Measurements from ENCODE around the gene ANGPTL7.
A peak's percentile ranks its signal among the peaks of the same experiment; 100 is the strongest.

ANGPTL7 gene

GRCh38 chr1:11156441-11156840 is 32.7 kb upstream of the ANGPTL7 start:
- Histone ChIP-seq H2BK12ac (ENCODE audit: low read length in 2 of 2) (no peak overlapping the region), H3K4me3 (ENCODE audit: insufficient read depth in 1 of 2, low read depth in 1 of 2, low read length in 2 of 2) (no peak overlapping the region), H3K4me1 (ENCODE audit: control insufficient read depth, insufficient read depth, low read depth, low read length) (peaks cover 8% of the 10 kb centered on the region), H2AK5ac (ENCODE audit: low read length, severe bottlenecking) (no peak overlapping the region), H3K18ac (ENCODE audit: low read depth in 1 of 2, low read length in 2 of 2) (no peak overlapping the region), H3K9me3 (ENCODE audit: control insufficient read depth, low read length) (no peaks in the 10 kb centered on the region), H3K23ac (ENCODE audit: low read length in 2 of 2) (no peak overlapping the region), H2BK15ac (ENCODE audit: low read depth, poor library complexity, severe bottlenecking) (no peak overlapping the region), H2BK5ac (ENCODE audit: low read depth, low read length, poor library complexity, severe bottlenecking) (no peak overlapping the region), H4K91ac (ENCODE audit: low read length) (no peak overlapping the region), H3K9ac (ENCODE audit: low read length) (no peak overlapping the region), H3K27me3 (ENCODE audit: control insufficient read depth in 1 of 2, insufficient read depth in 1 of 2, low read length in 2 of 2) (no peaks in the 10 kb centered on the region), H3K36me3 (ENCODE audit: control insufficient read depth in 1 of 2, insufficient read depth in 2 of 2, low read depth in 1 of 2, low read length in 2 of 2) (peaks cover 16 to 37% of the 10 kb centered on the region in 2 experiments), H4K8ac (ENCODE audit: low read length) (no peak overlapping the region), H2AFZ (ENCODE audit: low read depth, low read length) (no peak overlapping the region), H3K79me1 (replicated peaks; ENCODE audit: low read length, poor library complexity, severe bottlenecking) (peaks cover 11% of the 10 kb centered on the region), H3K27ac (ENCODE audit: low read length, poor library complexity, severe bottlenecking) (no peak overlapping the region), H3K14ac (ENCODE audit: low read length in 2 of 2) (no peak overlapping the region), H3K4ac (ENCODE audit: low read depth in 1 of 2, low read length in 2 of 2) (no peak overlapping the region), H2BK120ac (ENCODE audit: low read depth, low read length) (no peak overlapping the region), H3K4me2 (ENCODE audit: low read length, poor library complexity, severe bottlenecking) (no peak overlapping the region)
- no peak for DNase-seq
- WGBS = 94% methylated on average over 3 of the region's 3 CpGs

GRCh38 chr1:11156963-11157362 is 32.2 kb upstream of the ANGPTL7 start:
- H4K91ac ChIP-seq (ENCODE audit: low read length) = no peak overlapping the region
- H4K8ac ChIP-seq (ENCODE audit: low read length) = no peak overlapping the region
- H3K4ac ChIP-seq (ENCODE audit: low read depth in 1 of 2, low read length in 2 of 2) = no peak overlapping the region
- no peak overlapping the region for H2BK15ac ChIP-seq (ENCODE audit: low read depth, poor library complexity, severe bottlenecking)
- WGBS = 100% methylated on average over 7 of the region's 7 CpGs
- H2AFZ ChIP-seq (ENCODE audit: low read depth, low read length) = no peak overlapping the region
- H3K27me3 ChIP-seq (ENCODE audit: control insufficient read depth in 1 of 2, insufficient read depth in 1 of 2, low read length in 2 of 2) = no peaks in the 10 kb centered on the region
- no peak for DNase-seq
- no peak overlapping the region for H2BK5ac ChIP-seq (ENCODE audit: low read depth, low read length, poor library complexity, severe bottlenecking)
- H3K79me1 ChIP-seq (replicated peaks; ENCODE audit: low read length, poor library complexity, severe bottlenecking) = peaks cover 11% of the 10 kb centered on the region
- H3K9ac ChIP-seq (ENCODE audit: low read length) = no peak overlapping the region
- no peak overlapping the region for H3K14ac ChIP-seq (ENCODE audit: low read length in 2 of 2)
- no peak overlapping the region for H3K27ac ChIP-seq (ENCODE audit: low read length, poor library complexity, severe bottlenecking)
- no peak overlapping the region for H2BK12ac ChIP-seq (ENCODE audit: low read length in 2 of 2)
- no peak overlapping the region for H2AK5ac ChIP-seq (ENCODE audit: low read length, severe bottlenecking)
- no peaks in the 10 kb centered on the region for H3K9me3 ChIP-seq (ENCODE audit: control insufficient read depth, low read length)
- H3K23ac ChIP-seq (ENCODE audit: low read length in 2 of 2) = no peak overlapping the region
- peaks cover 16 to 40% of the 10 kb centered on the region in 2 experiments for H3K36me3 ChIP-seq (ENCODE audit: control insufficient read depth in 1 of 2, insufficient read depth in 2 of 2, low read depth in 1 of 2, low read length in 2 of 2)
- no peak overlapping the region for H3K18ac ChIP-seq (ENCODE audit: low read depth in 1 of 2, low read length in 2 of 2)
- peaks cover 7% of the 10 kb centered on the region for H3K4me1 ChIP-seq (ENCODE audit: control insufficient read depth, insufficient read depth, low read depth, low read length)
- H3K4me3 ChIP-seq (ENCODE audit: insufficient read depth in 1 of 2, low read depth in 1 of 2, low read length in 2 of 2) = no peak overlapping the region
- no peak overlapping the region for H3K4me2 ChIP-seq (ENCODE audit: low read length, poor library complexity, severe bottlenecking)
- H2BK120ac ChIP-seq (ENCODE audit: low read depth, low read length) = no peak overlapping the region

- no peak for DNase-seq
- H2BK15ac ChIP-seq (ENCODE audit: low read depth, poor library complexity, severe bottlenecking) = no peak overlapping the region
- H3K14ac ChIP-seq (ENCODE audit: low read length in 2 of 2) = no peak overlapping the region
- H3K9ac ChIP-seq (ENCODE audit: low read length) = peak overlapping the region; percentile 86
- H3K23ac ChIP-seq (ENCODE audit: low read length in 2 of 2) = no peak overlapping the region
- no peak overlapping the region for H4K91ac ChIP-seq (ENCODE audit: low read length)
- WGBS = 93% methylated on average over 8 of the region's 8 CpGs
- no peak overlapping the region for H4K8ac ChIP-seq (ENCODE audit: low read length)
- H3K4me2 ChIP-seq (ENCODE audit: low read length, poor library complexity, severe bottlenecking) = no peak overlapping the region
- H2BK12ac ChIP-seq (ENCODE audit: low read length in 2 of 2) = no peak overlapping the region
- H2BK5ac ChIP-seq (ENCODE audit: low read depth, low read length, poor library complexity, severe bottlenecking) = no peak overlapping the region
- H3K36me3 ChIP-seq (ENCODE audit: control insufficient read depth in 1 of 2, insufficient read depth in 2 of 2, low read depth in 1 of 2, low read length in 2 of 2) = peaks cover 16 to 39% of the 10 kb centered on the region in 2 experiments
- no peak overlapping the region for H2BK120ac ChIP-seq (ENCODE audit: low read depth, low read length)
- H3K4me3 ChIP-seq (ENCODE audit: insufficient read depth in 1 of 2, low read depth in 1 of 2, low read length in 2 of 2) = no peak overlapping the region
- H3K27me3 ChIP-seq (ENCODE audit: control insufficient read depth in 1 of 2, insufficient read depth in 1 of 2, low read length in 2 of 2) = no peaks in the 10 kb centered on the region
- H3K18ac ChIP-seq (ENCODE audit: low read depth in 1 of 2, low read length in 2 of 2) = no peak overlapping the region
- peaks cover 6% of the 10 kb centered on the region for H3K4me1 ChIP-seq (ENCODE audit: control insufficient read depth, insufficient read depth, low read depth, low read length)
- H3K79me1 ChIP-seq (replicated peaks; ENCODE audit: low read length, poor library complexity, severe bottlenecking) = peaks cover 11% of the 10 kb centered on the region
- no peak overlapping the region for H3K27ac ChIP-seq (ENCODE audit: low read length, poor library complexity, severe bottlenecking)
- H3K9me3 ChIP-seq (ENCODE audit: control insufficient read depth, low read length) = no peaks in the 10 kb centered on the region
- H2AFZ ChIP-seq (ENCODE audit: low read depth, low read length) = no peak overlapping the region
- no peak overlapping the region for H2AK5ac ChIP-seq (ENCODE audit: low read length, severe bottlenecking)
- H3K4ac ChIP-seq (ENCODE audit: low read depth in 1 of 2, low read length in 2 of 2) = no peak overlapping the region
Observed at GRCh38 chr1:11157394-11157793, 31.8 kb upstream of the ANGPTL7 start.

- H2AK5ac ChIP-seq (ENCODE audit: low read length, severe bottlenecking) = no peak overlapping the region
- WGBS = 83% methylated on average over 1 of the region's 2 CpGs
Observed at GRCh38 chr1:11157867-11158266, 31.3 kb upstream of the ANGPTL7 start.

More at GRCh38 chr1:11157867-11158266, 31.3 kb upstream of the ANGPTL7 start:
- H2BK5ac ChIP-seq (ENCODE audit: low read depth, low read length, poor library complexity, severe bottlenecking) = no peak overlapping the region
- peak overlapping the region in 1 of 2 experiments; percentile 45 for H3K4me3 ChIP-seq (ENCODE audit: insufficient read depth in 1 of 2, low read depth in 1 of 2, low read length in 2 of 2)
- no peak overlapping the region for H2BK15ac ChIP-seq (ENCODE audit: low read depth, poor library complexity, severe bottlenecking)
- H3K36me3 ChIP-seq (ENCODE audit: control insufficient read depth in 1 of 2, insufficient read depth in 2 of 2, low read depth in 1 of 2, low read length in 2 of 2) = peaks cover 14 to 34% of the 10 kb centered on the region in 2 experiments
- no peaks in the 10 kb centered on the region for H3K9me3 ChIP-seq (ENCODE audit: control insufficient read depth, low read length)
- no peak overlapping the region for H3K23ac ChIP-seq (ENCODE audit: low read length in 2 of 2)
- peaks cover 11% of the 10 kb centered on the region for H3K79me1 ChIP-seq (replicated peaks; ENCODE audit: low read length, poor library complexity, severe bottlenecking)
- no peak overlapping the region for H3K18ac ChIP-seq (ENCODE audit: low read depth in 1 of 2, low read length in 2 of 2)
- no peak overlapping the region for H3K4ac ChIP-seq (ENCODE audit: low read depth in 1 of 2, low read length in 2 of 2)
- no peak overlapping the region for H4K91ac ChIP-seq (ENCODE audit: low read length)
- peak overlapping the region; percentile 86 for H3K9ac ChIP-seq (ENCODE audit: low read length)
- no peak overlapping the region for H2BK120ac ChIP-seq (ENCODE audit: low read depth, low read length)
- H2AFZ ChIP-seq (ENCODE audit: low read depth, low read length) = no peak overlapping the region
- no peak for DNase-seq
- no peaks in the 10 kb centered on the region for H3K27me3 ChIP-seq (ENCODE audit: control insufficient read depth in 1 of 2, insufficient read depth in 1 of 2, low read length in 2 of 2)
- peaks cover 5% of the 10 kb centered on the region for H3K4me1 ChIP-seq (ENCODE audit: control insufficient read depth, insufficient read depth, low read depth, low read length)
- H3K14ac ChIP-seq (ENCODE audit: low read length in 2 of 2) = no peak overlapping the region
- H3K27ac ChIP-seq (ENCODE audit: low read length, poor library complexity, severe bottlenecking) = no peak overlapping the region
- H4K8ac ChIP-seq (ENCODE audit: low read length) = peak overlapping the region; percentile 33
- H3K4me2 ChIP-seq (ENCODE audit: low read length, poor library complexity, severe bottlenecking) = no peak overlapping the region
- H2BK12ac ChIP-seq (ENCODE audit: low read length in 2 of 2) = no peak overlapping the region

All from mesenchymal stem cell (in vitro differentiated cells and primary cell).